Measurements from ENCODE around the gene PYGO2. TPM values are rescaled to one million over a fixed set of nuclear protein-coding genes. Genes with fewer than 3 reads are reported as not detected.
"Not testable (repeated sequence)": the region's sequence is repeated elsewhere in the genome, so short reads cannot be mapped to it uniquely, and the experiment has no call there.

Gene PYGO2
- total RNA-seq, 3 donors from 2014 or later = 22.8 to 34.3 (median 25.8) TPM

DNA sequence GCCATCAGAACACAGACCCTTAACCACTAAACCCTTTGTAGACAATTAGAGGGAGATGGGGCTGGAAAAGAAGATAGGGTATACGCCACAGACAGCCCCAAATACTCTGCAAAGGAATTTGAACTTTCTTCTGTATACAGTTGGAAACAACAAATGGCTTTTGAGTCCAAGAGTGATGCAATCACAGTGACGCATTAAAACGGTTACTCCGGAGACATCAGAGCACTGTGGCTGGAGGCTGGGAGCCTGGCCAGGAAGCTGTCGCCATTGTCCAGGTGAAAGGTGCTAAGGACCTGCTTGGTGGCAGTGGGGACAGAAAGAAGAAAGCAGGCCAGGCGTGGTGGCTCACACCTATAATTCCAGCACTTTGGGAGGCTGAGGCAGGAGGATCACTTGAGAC, 25.7 kb upstream of the PYGO2 start:
- TF ChIP-seq CTCF (IDR thresholded peaks at IDR 0.05) = no peak
- Histone ChIP-seq H3K4me3 (no peak overlapping the region), H3K4me1 (ENCODE audit: low read depth) (peaks cover 18% of the 10 kb centered on the region), H3K36me3 (ENCODE audit: low read depth) (no peaks in the 10 kb centered on the region), H3K9me3 (no peaks in the 10 kb centered on the region)
- ATAC-seq (no peak), DNase-seq (peak in 1 of 3 donors; percentile 38)
- intact Hi-C loops (cut with DNase I, micrococcal nuclease) = no loop called here

GRCh38 chr1:154986736-154987135, 25.2 kb upstream of the PYGO2 start:
- H3K36me3 ChIP-seq (ENCODE audit: low read depth); H3K4me3 ChIP-seq; DNase-seq; ATAC-seq; H3K9me3 ChIP-seq; intact Hi-C loops (cut with DNase I, micrococcal nuclease): not testable (repeated sequence)
- peaks cover 18% of the 10 kb centered on the region for H3K4me1 ChIP-seq (ENCODE audit: low read depth)

DNA sequence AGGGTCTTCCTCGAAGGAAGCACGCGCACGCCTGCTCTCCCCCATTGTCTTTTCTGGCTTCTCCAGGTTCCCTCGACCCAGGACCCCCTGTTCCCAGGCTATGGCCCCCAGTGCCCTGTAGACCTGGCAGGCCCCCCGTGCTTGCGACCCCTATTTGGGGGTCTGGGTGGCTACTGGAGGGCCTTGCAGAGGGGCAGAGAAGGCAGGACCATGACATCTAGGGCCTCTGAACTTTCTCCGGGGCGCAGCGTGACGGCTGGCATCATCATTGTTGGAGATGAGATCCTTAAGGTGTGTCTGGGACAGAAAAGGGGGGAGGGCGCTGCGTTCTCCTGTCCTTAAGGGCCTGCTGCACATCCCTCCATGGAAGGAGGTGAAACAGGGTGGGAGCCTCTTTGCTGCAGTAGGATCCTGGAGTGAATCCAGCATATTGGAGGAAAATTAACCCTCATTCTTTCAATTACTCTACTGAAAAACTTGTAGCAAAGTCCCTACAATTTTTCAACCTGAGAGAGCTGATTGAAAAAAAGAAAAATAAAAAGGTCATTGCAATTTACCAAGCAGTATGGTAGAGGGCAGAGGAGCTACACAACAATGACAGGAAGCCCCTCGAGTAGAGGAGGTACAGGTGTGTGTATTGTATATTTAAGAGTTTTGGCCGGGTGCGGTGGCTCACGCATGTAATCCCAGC, 22.3 kb upstream of the PYGO2 start:
- peak overlapping the region; percentile 50 for H3K4me3 ChIP-seq
- no peaks in the 10 kb centered on the region for H3K36me3 ChIP-seq (ENCODE audit: low read depth)
- H3K4me1 ChIP-seq (ENCODE audit: low read depth) = peaks cover 11% of the 10 kb centered on the region
- no peak for TF ChIP-seq CTCF (IDR thresholded peaks at IDR 0.05)
- intact Hi-C loops (cut with DNase I, micrococcal nuclease) = no loop called here
- H3K9me3 ChIP-seq = no peaks in the 10 kb centered on the region
- ATAC-seq (no peak), DNase-seq (peak in 2 of 3 donors; percentile 42 to 55)

DNA sequence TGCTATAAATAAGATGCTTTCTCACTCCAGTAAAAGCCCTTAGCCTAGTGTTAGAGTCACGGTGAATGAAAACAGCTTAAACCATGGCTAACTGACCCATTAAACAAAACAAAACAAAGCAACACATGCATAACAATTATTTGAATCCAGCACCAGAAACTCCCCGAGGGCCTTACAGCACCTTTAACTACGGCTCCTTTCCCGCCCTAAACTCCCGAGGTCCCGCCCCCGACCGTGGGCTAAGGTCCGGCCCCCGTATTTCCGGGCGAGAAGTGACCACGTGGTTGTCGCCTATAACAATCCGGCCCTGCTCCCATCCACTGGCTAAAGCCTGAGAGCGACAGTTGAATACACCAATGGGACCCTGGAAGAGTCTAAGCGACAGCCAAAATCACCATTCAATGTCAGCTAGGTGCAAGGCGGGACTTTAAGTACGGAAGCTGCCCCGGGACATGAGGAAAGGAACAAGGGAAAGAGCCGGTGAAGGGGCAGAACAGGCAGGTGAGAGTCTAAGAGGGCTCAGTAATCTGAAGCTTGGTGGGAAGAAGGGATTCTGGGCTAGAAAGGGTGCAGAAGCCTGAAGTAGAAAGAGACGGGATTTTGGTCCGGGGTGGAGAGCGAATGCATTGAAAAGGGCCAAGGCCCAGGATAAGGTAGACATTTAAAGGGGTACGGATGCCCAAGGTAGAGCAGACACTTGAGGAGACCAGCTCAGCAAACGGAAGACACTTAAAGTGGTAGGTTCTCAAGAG, 21.5 kb upstream of the PYGO2 start, which contains the start of gene FLAD1:
Gene FLAD1 (plus strand): TSS at position 448 of the 752 bp plus-strand sequence. CDS start 351 bp downstream, outside the sequence.
- DNase-seq (peak; percentile 95 to 99 (median 96)), ATAC-seq (peak; percentile 99)
- Histone ChIP-seq H3K36me3 (ENCODE audit: low read depth) (no peaks in the 10 kb centered on the region), H3K9me3 (no peaks in the 10 kb centered on the region), H3K4me3 (peak within 1 kb of the TSS; percentile 50), H3K4me1 (ENCODE audit: low read depth) (peaks cover 11% of the 10 kb centered on the region)
- intact Hi-C loops (cut with DNase I, micrococcal nuclease) = no loop called here
- TF ChIP-seq CTCF (IDR thresholded peaks at IDR 0.05) = no peak

- intact Hi-C loops (cut with DNase I, micrococcal nuclease) = no loop called here
- no peak for ATAC-seq
- H3K9me3 ChIP-seq = no peaks in the 10 kb centered on the region
- no peak overlapping the region for H3K4me3 ChIP-seq
- no peaks in the 10 kb centered on the region for H3K36me3 ChIP-seq (ENCODE audit: low read depth)
- no peak for TF ChIP-seq CTCF (IDR thresholded peaks at IDR 0.05)
- DNase-seq = no peak
- H3K4me1 ChIP-seq (ENCODE audit: low read depth) = peaks cover 11% of the 10 kb centered on the region
Measured at GRCh38 chr1:154982341-154982740, 20.8 kb upstream of the PYGO2 start.

DNA sequence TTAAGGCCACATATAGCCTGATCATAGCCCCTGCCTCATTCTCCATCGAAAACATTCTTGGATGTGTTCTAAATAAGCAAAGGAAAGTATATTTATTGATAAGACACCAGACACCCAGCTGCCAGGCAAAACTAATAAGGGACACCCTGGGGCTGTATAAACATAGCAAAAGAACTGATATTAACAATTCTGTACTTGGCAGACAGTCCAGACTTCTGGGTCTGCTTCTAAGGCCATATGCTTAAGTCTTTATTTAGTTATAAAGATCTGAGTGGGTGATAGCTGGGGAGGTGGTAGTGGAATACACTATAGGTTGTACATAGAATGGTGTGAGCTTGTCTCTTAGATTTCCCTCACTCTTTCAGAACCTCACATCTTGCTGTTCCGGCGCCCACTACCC, 16.8 kb upstream of the PYGO2 start:
- no peak for TF ChIP-seq CTCF (IDR thresholded peaks at IDR 0.05)
- Histone ChIP-seq H3K4me3 (no peak overlapping the region), H3K9me3 (no peaks in the 10 kb centered on the region), H3K36me3 (ENCODE audit: low read depth) (no peaks in the 10 kb centered on the region), H3K4me1 (ENCODE audit: low read depth) (peaks cover 11% of the 10 kb centered on the region)
- ATAC-seq = no peak
- intact Hi-C loops (cut with DNase I, micrococcal nuclease) = no loop called here
- DNase-seq = no peak

- H3K9me3 ChIP-seq; ATAC-seq; H3K36me3 ChIP-seq (ENCODE audit: low read depth); H3K4me3 ChIP-seq; DNase-seq; intact Hi-C loops (cut with DNase I, micrococcal nuclease): not testable (repeated sequence)
- peaks cover 15% of the 10 kb centered on the region for H3K4me1 ChIP-seq (ENCODE audit: low read depth)
Measured at GRCh38 chr1:154977762-154978161, 16.2 kb upstream of the PYGO2 start.
